GM19193 (cell line): ENCODE results near the gene FAM168A.

ENCODE experiments used
- POLR2A ChIP-seq: IDR thresholded peaks from 4 replicates; pipeline ENCODE4 v1.6.1; 2011; ENCODE audit not compliant: insufficient read depth, insufficient read length; ENCODE audit errors: extremely low read depth

Gene FAM168A

DNA sequence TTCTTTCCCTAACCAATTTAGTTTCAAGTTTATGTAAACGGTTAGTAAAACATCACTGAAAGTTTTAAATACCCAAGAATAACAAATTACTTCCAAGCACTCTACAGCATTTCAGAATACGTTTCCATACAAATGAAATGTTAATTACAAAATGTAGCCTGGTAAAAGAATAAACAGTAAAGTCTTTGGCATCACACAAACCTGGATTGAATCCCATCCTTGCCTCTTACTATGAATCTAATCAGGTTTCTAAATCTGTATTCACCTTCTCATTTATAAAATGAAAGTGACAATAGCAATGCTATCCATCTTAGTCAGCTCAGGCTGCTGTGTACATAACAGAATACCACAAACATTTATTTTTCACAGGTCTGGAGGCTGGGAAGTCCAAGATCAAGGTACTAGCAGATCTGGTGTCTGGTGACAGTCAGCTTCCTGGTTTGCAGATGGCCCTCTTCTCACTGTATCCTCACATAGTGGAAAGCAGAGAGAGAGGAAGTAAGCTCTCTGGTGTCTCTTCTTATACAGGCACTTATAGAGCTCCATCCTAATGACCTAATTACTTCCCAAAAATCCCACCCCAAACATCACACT, 19.2 kb downstream of the FAM168A start:
- TF ChIP-seq POLR2A, result no peak

DNA sequence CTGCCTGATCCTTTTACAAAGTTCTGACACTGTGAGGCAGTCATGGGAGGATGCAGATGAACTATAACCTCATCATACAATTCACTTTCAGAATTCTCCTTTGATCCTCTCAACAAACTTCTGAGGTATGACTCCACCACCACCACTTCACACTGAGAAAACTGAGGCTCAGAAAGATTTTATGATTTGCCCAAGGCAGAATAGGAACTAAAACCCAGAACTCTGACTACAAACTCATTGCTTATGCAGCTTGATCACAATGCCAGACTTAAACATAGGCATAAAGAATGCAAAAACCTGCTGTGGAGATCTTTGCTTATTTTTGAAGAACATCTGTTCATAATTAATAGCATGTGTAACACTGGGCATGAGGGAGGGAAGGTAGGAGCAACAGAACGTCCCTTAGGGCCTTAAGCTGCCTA, 20.4 kb downstream of the FAM168A start:
- no peak for TF ChIP-seq POLR2A

DNA sequence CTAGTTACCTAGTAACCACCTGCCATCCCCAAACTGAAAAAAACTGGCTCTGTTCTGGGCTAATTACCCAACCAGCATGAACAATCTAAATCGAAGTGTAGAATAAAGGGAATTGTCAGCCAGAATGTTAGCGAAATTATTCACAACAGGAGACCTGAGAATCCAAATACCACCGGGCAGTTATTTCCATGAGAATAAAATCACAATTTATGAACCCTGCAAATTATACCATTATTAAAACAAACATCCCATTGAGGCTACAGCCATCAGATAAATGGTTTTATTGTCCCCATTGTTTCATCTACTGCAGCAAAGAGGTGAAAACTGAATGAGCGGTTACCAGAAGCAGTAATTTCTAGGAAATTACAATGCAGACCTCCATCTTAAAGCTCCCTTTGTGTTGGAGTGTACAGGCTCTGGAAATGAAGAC, 21.7 kb downstream of the FAM168A start:
- no peak for TF ChIP-seq POLR2A

GRCh38 chr11:73570415-73571114, 27.3 kb downstream of the FAM168A start:
- TF ChIP-seq POLR2A, result no peak

DNA sequence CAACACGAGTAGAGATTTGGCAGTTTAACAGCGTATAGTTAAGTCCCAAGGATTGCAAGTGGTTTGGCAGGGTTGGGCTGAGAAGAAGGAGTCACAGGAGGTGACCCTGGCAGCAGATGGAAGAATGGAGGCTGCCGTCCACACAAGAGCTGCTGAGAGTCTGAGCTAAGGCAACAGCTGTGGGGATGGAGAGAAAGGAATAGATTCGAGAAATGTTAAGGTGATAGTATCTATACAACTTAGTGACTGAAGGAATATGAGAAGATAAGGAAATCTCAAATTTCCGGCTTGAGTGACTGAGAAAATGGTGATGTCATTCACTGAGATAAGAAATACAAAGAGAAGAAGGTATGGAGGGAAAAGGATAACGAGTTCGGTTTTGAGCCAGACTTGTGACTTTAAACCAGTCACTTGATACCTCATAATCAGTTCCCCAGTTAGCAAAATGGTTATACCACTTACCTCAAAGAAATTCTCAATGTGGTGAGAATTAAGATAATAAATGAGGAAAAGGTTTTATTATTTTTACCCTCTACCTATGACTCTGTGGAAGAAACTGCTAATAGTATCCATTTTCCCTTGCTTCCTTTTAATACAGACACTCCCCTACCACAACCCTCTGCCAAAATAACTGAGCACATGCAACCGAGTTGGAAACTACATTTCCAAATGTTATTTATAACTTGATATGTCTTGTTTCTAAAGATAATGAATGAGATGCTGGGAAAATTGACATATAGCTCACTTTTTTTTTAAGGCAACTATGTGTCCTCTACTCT, 30.7 kb downstream of the FAM168A start:
- no peak for TF ChIP-seq POLR2A

GRCh38 chr11:73566422-73566821, 31.5 kb downstream of the FAM168A start:
- TF ChIP-seq POLR2A, result no peak

DNA sequence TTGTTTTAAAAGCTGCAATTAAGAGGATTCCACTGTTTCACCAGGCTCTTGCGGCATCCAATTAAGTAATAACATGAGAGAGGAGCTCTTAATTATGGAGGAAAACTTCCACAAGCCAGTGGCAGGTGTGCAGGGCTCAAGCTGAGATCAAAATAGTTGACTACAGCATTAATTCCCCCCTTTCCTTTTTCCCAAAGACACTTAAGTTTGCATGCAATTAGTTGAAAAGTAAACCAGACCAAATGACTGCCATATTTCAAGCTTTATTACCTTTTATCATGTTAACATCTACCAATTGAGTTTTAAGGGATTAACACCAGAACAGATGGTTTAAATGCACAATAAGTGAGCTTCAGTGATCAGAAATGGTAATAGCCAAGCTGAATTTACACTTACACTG, 32.1 kb downstream of the FAM168A start:
- TF ChIP-seq POLR2A, result no peak

GRCh38 chr11:73564903-73565302, 33.0 kb downstream of the FAM168A start:
- TF ChIP-seq POLR2A, result no peak

DNA sequence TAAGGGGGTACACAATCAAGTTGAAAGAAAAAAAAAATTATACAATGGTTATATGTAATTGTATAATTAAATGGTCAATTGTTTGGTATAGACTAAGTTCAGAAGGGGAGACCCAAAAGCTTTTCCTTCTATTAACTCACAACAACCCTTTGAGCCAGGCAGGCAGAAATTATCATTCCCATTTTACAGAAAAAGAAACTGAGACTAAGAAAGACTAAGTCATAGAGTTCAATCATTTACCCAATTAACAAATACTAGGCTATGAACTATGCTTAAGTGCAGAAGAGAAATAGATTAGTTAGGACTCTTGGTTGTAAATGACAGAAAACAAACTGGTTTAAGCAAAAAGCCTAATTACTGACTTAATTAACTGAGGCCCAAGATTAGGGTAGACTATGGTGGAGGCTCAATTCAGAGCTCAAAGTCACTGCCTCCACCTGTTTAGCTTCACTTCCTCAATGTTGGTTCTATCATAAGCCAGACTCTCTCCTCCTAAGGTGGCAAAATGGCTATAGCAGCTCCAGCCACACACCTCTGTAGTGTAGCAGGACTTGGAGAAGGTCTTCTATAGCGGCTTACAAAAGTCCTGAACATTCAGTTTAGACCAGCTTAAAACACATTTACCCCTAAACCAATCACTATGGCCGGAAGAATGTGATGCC, 34.2 kb downstream of the FAM168A start:
- TF ChIP-seq POLR2A, result no peak

DNA sequence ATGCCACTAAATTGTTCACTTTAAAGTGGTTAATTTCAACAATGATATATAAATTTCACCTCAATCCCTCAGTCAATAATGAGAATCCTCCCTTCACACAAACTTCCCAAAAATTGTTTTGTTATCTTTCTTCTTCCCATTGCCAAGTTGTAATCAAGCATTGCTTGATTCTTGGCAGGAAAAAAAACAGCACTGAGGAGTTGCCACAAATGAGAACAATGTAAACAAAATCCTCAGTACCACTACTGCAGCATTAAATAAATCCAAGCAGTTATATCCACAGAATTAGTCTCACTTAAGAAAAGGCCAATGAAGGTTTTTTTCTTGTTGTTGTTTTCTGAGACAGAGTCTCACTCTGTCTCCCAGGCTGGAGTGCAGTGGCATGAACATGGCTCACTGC, 38.2 kb downstream of the FAM168A start:
- TF ChIP-seq POLR2A, result no peak

- no peak for TF ChIP-seq POLR2A
Observed at GRCh38 chr11:73556966-73557365, 40.9 kb downstream of the FAM168A start.

- TF ChIP-seq POLR2A, result no peak
Observed at GRCh38 chr11:73555615-73556014, 42.3 kb downstream of the FAM168A start.

- TF ChIP-seq POLR2A, result no peak
Observed at GRCh38 chr11:73554671-73555320, 43.1 kb downstream of the FAM168A start.

DNA sequence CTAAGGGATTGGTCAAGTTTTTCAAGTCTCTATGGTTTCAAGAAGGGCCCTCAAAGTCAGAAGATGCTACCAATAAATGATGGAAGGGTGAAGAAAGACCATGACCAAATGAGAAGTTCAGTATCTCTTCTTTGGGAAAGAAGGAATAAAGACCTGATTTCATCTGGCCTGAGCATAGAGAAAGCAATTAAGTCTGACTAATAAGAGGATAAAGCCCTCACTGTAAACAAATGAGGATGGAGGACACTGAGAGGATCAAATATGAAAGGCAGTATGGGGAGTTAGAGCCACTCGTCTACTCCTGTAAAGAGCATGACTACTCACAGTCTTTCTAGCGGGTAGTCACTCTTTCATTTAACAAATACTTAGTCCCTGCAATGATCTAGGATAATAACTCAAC, 44.6 kb downstream of the FAM168A start:
- TF ChIP-seq POLR2A, result no peak

DNA sequence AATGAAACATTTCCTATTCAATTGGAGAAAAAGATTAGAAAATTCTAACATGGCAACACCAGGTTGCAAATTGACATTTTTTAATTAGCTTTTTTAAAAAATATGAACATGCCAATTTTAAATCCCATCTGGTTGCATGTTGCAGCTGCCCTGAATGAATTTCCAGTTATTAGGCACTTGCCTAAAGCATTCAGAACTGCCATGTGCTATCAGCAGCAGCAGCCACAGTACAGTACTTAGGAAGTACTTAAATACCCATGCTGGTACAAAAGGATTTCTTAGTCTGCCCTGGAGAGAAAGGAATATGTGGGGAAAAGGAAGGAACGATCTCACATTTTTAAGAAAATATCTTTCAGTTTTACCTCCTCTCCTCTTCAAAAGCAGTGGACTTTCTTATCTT, 46.2 kb downstream of the FAM168A start:
- no peak for TF ChIP-seq POLR2A
